PC-3 (cell line): ENCODE data around the gene FARS2.

Experiments used
- EZH2phosphoT487 ChIP-seq: fragments of 300-600 bp; sonication (generic); IDR thresholded peaks from 2 replicates; pipeline ENCODE4 v1.6.1; 2018; ENCODE audit warnings: mild to moderate bottlenecking, antibody characterized with exemption, low read length, borderline replicate concordance
- TF ChIP-seq, protein P1 (sequence below): fragments of 300-600 bp; sonication (generic); conservative IDR thresholded peaks from 2 replicates; pipeline ENCODE4 v1.5.1; 2017; ENCODE audit warnings: antibody characterized with exemption, low read depth, mild to moderate bottlenecking, low read length

DNA sequence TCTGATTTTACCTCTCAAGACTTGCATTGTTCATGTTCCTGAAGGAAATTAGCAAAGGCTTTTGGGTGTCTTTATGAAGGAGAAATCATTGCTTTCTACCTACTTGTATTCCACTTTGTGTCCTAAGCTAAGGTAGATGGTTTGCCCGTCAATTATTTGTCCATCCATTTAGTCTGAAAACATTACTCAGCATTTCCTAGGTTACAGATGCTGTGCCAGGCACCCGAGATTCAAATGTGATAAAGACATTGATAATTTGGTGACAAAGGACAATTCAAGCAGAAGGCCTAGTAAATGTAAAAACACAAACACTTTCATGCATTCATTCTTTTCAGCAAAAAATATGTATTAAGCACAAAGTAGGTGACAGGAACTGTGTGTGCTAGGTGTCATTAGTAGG, 251.1 kb downstream of the FARS2 start:
- no peak for TF ChIP-seq EZH2phosphoT487
- TF ChIP-seq, protein P1, sequence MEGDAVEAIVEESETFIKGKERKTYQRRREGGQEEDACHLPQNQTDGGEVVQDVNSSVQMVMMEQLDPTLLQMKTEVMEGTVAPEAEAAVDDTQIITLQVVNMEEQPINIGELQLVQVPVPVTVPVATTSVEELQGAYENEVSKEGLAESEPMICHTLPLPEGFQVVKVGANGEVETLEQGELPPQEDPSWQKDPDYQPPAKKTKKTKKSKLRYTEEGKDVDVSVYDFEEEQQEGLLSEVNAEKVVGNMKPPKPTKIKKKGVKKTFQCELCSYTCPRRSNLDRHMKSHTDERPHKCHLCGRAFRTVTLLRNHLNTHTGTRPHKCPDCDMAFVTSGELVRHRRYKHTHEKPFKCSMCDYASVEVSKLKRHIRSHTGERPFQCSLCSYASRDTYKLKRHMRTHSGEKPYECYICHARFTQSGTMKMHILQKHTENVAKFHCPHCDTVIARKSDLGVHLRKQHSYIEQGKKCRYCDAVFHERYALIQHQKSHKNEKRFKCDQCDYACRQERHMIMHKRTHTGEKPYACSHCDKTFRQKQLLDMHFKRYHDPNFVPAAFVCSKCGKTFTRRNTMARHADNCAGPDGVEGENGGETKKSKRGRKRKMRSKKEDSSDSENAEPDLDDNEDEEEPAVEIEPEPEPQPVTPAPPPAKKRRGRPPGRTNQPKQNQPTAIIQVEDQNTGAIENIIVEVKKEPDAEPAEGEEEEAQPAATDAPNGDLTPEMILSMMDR, result no peak
